Stomach (tissue), 9 donors: ENCODE results near the gene CDIP1. TPM values are rescaled to one million over a fixed set of nuclear protein-coding genes. Genes with fewer than 3 reads are reported as not detected.

Experiments
- DNase-seq, 2 donors: peaks; one replicate each; pipeline versions ENCODE4 v3.0.0 to v3.0.0-alpha.2; 2013 to 2019
- H3K27ac ChIP-seq, 5 donors: fragments of 200-600 bp in 4 of 5; sonication (generic) in 4 of 5; one replicate each; pipeline ENCODE4 v1.5.1; 2013 to 2019; ENCODE audit warnings: mild to moderate bottlenecking in 1 of 5, moderate library complexity in 1 of 5
- H3K27me3 ChIP-seq, 3 donors: fragments of 200-600 bp; sonication (generic); one replicate each; pipeline ENCODE4 v1.5.1; 2017 to 2019; ENCODE audit warnings: mixed run types in 1 of 3
- H3K36me3 ChIP-seq, 4 donors: fragments of 200-600 bp; sonication (generic); 1 replicate in 3 of 4; 2 replicates in 1 of 4; pipeline ENCODE4 v1.5.1; 2016 to 2019
- H3K4me1 ChIP-seq, 4 donors: fragments of 200-600 bp; sonication (generic); one replicate each; pipeline ENCODE4 v1.5.1; 2016 to 2019
- H3K4me3 ChIP-seq, 4 donors: fragments of 200-600 bp; sonication (generic) in 3 of 4; one replicate each; pipeline ENCODE4 v1.5.1; 2016 to 2019; ENCODE audit warnings: mild to moderate bottlenecking in 1 of 4
- H3K9me3 ChIP-seq, 4 donors: fragments of 200-600 bp; sonication (generic); one replicate each; pipeline ENCODE4 v1.5.1; 2016 to 2019
- EP300 ChIP-seq: sonication (generic); formaldehyde crosslinking; IDR thresholded peaks from one replicate; pipeline ENCODE4 v1.6.1; 2017; ENCODE audit warnings: antibody characterized with exemption
- POLR2A ChIP-seq, 4 donors: fragments of 450-650 bp; IDR thresholded peaks; one replicate each; pipeline ENCODE4 v1.6.1; 2016; ENCODE audit warnings: antibody characterized with exemption in 4 of 4, control low read depth in 2 of 4, mild to moderate bottlenecking in 1 of 4, moderate library complexity in 1 of 4
- POLR2AphosphoS5 ChIP-seq, 3 donors: sonication (generic); formaldehyde crosslinking; IDR thresholded peaks; one replicate each; pipeline ENCODE4 v1.6.1; 2016; ENCODE audit warnings: antibody characterized with exemption in 3 of 3
- WGBS, 5 donors: extraction: QIAGEN DNeasy Blood & Tissue Kit in 3 of 5; methylation state at CpG; one replicate each; pipeline versions ENCODE4 v1.1.5 to v1.1.7; 2013 to 2018; 5-methylcytosine and 5-hydroxymethylcytosine counted together
- intact Hi-C: fragments of 100-400 bp; cut with DNase I; formaldehyde crosslinking; loops from one replicate; pipeline ENCODE4 v1.15.1; 2023; ENCODE audit warnings: low total_unique reads
- polyA plus RNA-seq, 3 donors: library from polyadenylated mRNA; stranded (reverse); fragments of 200-250 nt; gene quantifications; one replicate each; pipeline ENCODE4 v1.2.3, GENCODE V29; 2013
- total RNA-seq, 5 donors: library from RNA; depleted of rRNA; stranded (reverse); fragments of >200 nt; gene quantifications; one replicate each; pipeline versions ENCODE4 v1.1.0 to v1.2.3, GENCODE V29; 2014 to 2016
- TF ChIP-seq, protein P1 (sequence below), 7 experiments: fragments of 450-650 bp in 4 of 7; fragments of 200-600 bp in 3 of 7; sonication (generic) in 3 of 7; IDR thresholded peaks; one replicate each; pipeline ENCODE4 v1.5.1; 2016 to 2019; ENCODE audit warnings: antibody characterized with exemption in 7 of 7, control low read depth in 2 of 7, mild to moderate bottlenecking in 1 of 7
- donor health status: healthy with polysubstance abuse.
- donor health status: Bipolar disorder and iron deficiency.
- donor health status: healthy.

The CDIP1 gene
- total and polyA plus RNA-seq, 8 donors = 2.9 to 36.5 (median 12.2) TPM

DNA sequence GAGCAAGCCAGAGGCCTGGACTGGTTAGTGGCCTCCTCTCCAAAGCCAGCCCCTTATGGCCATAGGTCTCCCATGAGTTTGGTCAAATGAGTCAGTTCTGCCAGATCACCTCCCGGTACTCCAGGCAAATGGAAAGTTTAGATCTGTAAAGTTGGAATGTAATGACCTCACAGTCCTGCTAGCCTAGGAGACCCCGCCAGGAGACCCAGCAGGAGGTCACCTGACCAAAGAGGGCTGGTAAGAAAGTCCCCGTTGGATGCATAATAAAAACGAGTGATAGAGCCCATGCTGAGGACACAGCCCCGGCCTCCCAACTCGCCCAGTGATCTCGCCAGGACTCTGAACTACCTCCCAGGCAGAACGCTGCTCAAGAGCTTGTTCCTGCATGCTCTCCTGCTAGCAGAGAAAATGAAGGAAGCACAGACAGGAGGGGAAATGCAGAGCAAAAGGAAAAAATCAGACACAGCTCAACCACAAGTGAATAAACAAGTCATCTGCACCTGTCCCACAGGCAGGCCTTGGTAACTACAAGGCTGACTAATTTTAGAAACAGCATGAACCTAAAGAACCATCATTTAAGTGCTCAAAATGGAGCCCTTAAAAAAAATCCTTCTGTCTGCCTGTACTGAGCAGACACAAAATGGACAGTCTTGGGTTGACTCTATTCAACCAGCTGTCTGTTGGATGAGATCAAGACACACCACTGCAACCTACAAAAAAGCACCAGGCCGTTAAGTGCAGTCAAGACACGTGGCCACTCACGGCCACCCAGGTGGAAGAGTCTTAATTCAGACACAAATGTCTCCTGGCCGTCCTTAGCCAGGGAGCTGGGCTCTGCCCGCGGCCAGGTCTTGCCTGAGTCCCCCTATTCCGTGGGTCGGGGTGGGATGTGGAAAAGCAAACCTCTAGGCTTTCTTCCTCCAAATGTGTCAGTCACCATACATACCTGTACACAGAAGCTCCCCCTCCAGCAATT lies 9.2 kb downstream of the CDIP1 start:
- peaks cover 0 to 19% (median 14%) of the 10 kb centered on the region in 4 donors for H3K36me3 ChIP-seq
- no peak overlapping the region for H3K4me3 ChIP-seq
- DNase-seq = peak in 1 of 2 donors; percentile 39
- no peaks in the 10 kb centered on the region for H3K9me3 ChIP-seq
- intact Hi-C loops = no loop called here
- TF ChIP-seq POLR2AphosphoS5 (IDR thresholded peaks at IDR 0.05) = no peak
- no peak for TF ChIP-seq POLR2A (IDR thresholded peaks at IDR 0.05)
- TF ChIP-seq, protein P1, sequence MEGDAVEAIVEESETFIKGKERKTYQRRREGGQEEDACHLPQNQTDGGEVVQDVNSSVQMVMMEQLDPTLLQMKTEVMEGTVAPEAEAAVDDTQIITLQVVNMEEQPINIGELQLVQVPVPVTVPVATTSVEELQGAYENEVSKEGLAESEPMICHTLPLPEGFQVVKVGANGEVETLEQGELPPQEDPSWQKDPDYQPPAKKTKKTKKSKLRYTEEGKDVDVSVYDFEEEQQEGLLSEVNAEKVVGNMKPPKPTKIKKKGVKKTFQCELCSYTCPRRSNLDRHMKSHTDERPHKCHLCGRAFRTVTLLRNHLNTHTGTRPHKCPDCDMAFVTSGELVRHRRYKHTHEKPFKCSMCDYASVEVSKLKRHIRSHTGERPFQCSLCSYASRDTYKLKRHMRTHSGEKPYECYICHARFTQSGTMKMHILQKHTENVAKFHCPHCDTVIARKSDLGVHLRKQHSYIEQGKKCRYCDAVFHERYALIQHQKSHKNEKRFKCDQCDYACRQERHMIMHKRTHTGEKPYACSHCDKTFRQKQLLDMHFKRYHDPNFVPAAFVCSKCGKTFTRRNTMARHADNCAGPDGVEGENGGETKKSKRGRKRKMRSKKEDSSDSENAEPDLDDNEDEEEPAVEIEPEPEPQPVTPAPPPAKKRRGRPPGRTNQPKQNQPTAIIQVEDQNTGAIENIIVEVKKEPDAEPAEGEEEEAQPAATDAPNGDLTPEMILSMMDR (IDR thresholded peaks at IDR 0.05) = no peak
- peak overlapping the region in 3 of 5 donors; percentile 14 to 46 (median 42) for H3K27ac ChIP-seq
- no peaks in the 10 kb centered on the region for H3K27me3 ChIP-seq
- H3K4me1 ChIP-seq = peaks cover 0 to 38% (median 14%) of the 10 kb centered on the region in 4 donors
- WGBS, 5 donors = 57 to 76% (median 72%) methylated on average over 16 of the region's 16 CpGs

DNA sequence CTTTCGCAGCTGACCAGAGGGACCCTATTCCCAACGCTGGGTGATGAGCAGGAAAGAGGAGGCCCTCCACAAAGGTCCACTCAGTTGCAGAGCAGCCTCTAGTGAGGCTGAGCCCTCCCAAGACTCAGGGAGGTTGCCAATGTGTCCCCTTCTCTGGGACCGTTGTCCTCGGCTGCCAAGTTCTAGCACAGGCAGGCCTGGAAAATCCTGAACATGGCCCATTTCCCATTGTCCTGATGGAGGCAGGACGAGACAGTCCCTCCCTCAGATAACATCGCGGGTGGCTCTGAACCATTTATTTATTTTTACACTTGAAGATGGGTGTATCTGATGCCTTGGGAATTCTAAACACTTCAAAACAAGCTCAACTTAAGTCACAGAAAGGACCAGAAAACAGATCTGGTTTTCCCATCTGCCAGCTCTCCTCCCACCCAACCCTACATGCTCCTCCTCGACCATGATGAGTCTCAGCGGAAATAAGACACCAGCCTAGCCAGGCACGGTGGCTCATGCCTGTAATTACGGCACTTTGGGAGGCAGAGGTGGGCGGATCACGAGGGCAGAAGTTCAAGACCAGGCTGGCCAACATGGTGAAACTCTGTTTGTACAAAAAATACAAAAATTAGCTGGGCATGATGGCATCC lies 12.8 kb downstream of the CDIP1 start:
- Histone ChIP-seq H3K27me3 (no peaks in the 10 kb centered on the region), H3K9me3 (no peaks in the 10 kb centered on the region), H3K36me3 (peaks cover 0 to 7% (median 3%) of the 10 kb centered on the region in 4 donors), H3K27ac (no peak overlapping the region), H3K4me3 (no peak overlapping the region), H3K4me1 (peaks cover 0 to 60% (median 27%) of the 10 kb centered on the region in 4 donors)
- DNase-seq = no peak
- intact Hi-C loops = no loop called here
- WGBS, 5 donors = 73 to 85% (median 77%) methylated on average over 13 of the region's 13 CpGs
- no peak for TF ChIP-seq POLR2A (IDR thresholded peaks at IDR 0.05)
- TF ChIP-seq EP300 = no peak
- TF ChIP-seq, protein P1 (IDR thresholded peaks at IDR 0.05) = no peak
- TF ChIP-seq POLR2AphosphoS5 (IDR thresholded peaks at IDR 0.05) = no peak

DNA sequence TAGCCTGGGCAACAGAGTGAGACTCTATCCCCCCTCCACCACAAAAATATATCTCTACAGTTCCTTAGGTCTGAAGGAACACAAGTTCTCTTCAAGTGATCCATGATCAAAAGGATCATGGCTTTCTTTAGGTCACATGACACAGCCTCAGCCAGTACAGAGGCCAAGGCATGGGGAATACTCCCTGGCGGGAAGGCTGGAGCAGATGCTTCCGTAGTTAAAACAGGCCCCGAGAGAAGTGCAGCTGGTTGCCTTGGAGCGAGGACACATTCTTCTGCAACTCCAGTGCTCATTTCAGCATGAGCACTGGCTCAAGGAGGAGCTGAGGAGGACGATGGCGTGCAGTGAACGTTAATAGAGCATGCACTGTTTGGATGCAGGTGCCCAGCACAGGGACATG lies 13.5 kb downstream of the CDIP1 start:
- H3K27me3 ChIP-seq = no peaks in the 10 kb centered on the region
- TF ChIP-seq, protein P1 (IDR thresholded peaks at IDR 0.05) = no peak
- TF ChIP-seq POLR2AphosphoS5 (IDR thresholded peaks at IDR 0.05) = no peak
- no peak for TF ChIP-seq POLR2A (IDR thresholded peaks at IDR 0.05)
- TF ChIP-seq EP300 = no peak

DNA sequence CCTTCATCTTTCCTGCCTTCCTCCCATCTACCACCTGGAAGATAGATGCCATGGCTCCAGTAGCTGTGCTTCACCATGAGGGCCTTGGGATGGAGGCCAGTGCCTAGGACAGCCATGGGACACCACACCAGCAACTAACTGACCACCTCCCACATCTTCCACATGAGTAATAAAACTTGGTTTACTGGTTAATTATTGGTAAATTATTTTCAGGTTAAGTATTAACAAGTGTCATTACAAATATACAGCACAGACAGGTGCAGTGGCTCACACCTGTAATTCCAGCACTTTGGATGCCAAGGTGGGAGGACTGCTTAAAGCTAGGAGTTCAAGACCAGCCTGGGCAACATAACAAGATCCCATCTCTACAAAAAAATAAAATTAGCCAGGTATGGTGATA lies 14.0 kb downstream of the CDIP1 start:
- no peak for TF ChIP-seq POLR2A (IDR thresholded peaks at IDR 0.05)
- TF ChIP-seq, protein P1 (IDR thresholded peaks at IDR 0.05) = no peak
- no peak for TF ChIP-seq EP300
- TF ChIP-seq POLR2AphosphoS5 (IDR thresholded peaks at IDR 0.05) = no peak
- Histone ChIP-seq H3K9me3 (no peaks in the 10 kb centered on the region), H3K27ac (no peak overlapping the region), H3K36me3 (peaks cover 0 to 7% (median 3%) of the 10 kb centered on the region in 4 donors), H3K27me3 (no peaks in the 10 kb centered on the region), H3K4me3 (no peak overlapping the region), H3K4me1 (peaks cover 0 to 55% (median 26%) of the 10 kb centered on the region in 4 donors)
- DNase-seq = no peak
- intact Hi-C loops = no loop called here

More for the DNA sequence above, 13.5 kb downstream of the CDIP1 start:
- intact Hi-C loops = no loop called here
- Histone ChIP-seq H3K36me3 (peaks cover 0 to 7% (median 3%) of the 10 kb centered on the region in 4 donors), H3K27ac (no peak overlapping the region), H3K4me3 (no peak overlapping the region), H3K9me3 (no peaks in the 10 kb centered on the region), H3K4me1 (peaks cover 0 to 60% (median 27%) of the 10 kb centered on the region in 4 donors)
- 71 to 92% (median 80%) methylated on average over 7 of the region's 7 CpGs for WGBS, 5 donors
- peak in 1 of 2 donors; percentile 42 for DNase-seq
